Hippocampal formation (tissue), 2 donors: ENCODE measurements around the gene SMC1B.
"Not testable (repeated sequence)": the region's sequence is repeated elsewhere in the genome, so short reads cannot be mapped to it uniquely, and the experiment has no call there.

Experiments
- DNase-seq, 2 donors: peaks; one replicate each; lab custom pipeline; 2025; lab: John Stamatoyannopoulos, UW

Gene SMC1B

GRCh38 chr22:45349916-45350315 lies 63.5 kb downstream of the SMC1B start:
- DNase-seq, result no peak

DNA sequence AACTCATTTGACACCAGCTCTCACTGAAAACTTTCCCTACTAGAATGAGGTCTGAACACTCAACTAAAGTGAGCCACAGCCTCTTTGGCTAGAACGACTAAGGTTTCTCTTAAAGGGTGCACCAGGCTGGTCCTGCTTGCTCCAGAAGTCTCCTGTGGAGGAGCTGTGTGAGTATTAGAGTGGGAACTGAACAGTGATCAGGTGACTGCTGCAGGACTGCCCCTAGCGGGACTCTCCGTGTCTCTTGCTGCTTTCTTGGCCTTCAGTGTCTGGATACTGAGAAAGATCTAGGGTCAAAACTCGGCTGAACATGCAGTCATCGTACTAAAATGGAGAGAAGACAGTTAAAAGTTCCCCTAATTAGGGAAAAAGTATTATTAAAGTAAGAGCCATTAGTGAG lies 69.1 kb downstream of the SMC1B start:
- peak in 1 of 2 donors; percentile 40 for DNase-seq

GRCh38 chr22:45343143-45343542 lies 70.3 kb downstream of the SMC1B start:
- no peak for DNase-seq

GRCh38 chr22:45341498-45341897 lies 71.9 kb downstream of the SMC1B start:
- DNase-seq, result no peak

DNA sequence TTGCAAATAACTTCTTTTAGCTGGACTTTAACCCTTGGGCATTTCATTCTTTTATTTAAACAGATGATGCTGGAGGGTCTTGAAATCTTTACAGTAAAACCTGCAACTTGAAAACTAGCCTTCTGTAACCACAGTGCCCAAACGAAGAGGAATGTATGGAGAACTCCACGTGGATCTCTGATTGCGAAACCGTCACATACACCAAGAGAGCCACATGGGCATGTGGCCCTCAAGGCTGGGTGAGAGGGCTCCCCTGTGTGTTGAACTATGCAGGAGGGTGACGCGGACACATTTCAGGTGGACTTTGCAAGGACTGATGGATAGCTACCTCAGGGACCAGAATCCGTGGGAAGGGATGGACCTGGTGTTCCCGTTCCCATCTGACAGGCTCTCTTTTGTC lies 73.1 kb downstream of the SMC1B start:
- DNase-seq, result no peak

- no peak for DNase-seq
These were observed 74.6 kb downstream of the SMC1B start for GRCh38 chr22:45338795-45339194.

GRCh38 chr22:45337536-45337935 lies 75.9 kb downstream of the SMC1B start:
- DNase-seq, result no peak

DNA sequence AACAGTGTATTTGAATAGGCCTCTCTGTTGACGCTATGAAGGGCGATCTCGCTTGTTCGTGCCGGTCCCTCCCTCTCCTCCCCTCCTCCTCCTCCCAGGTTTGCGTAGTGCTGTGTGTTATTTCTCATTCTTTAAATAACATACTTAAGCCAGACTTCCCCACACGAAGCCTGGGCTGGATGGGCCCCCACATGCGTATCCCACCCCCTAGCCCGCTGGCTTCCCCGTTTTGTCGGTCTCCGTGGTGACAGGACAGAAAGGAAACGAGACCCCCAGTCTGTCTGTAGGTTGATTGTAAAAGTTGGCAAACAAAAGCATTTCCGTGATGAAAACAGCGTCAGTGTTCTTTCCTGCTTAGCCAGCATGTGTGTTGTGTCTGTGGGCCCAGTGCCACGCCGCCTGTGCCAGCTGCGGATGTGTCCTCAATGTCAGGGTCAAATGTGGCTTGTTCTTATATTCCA lies 76.4 kb downstream of the SMC1B start:
- peak in 1 of 2 donors; percentile 21 for DNase-seq

- no peak for DNase-seq
These were observed 77.4 kb downstream of the SMC1B start for GRCh38 chr22:45335854-45336522.

GRCh38 chr22:45335021-45335818 lies 78.2 kb downstream of the SMC1B start:
- no peak for DNase-seq

GRCh38 chr22:45334528-45334927 lies 78.9 kb downstream of the SMC1B start:
- DNase-seq, result no peak

DNA sequence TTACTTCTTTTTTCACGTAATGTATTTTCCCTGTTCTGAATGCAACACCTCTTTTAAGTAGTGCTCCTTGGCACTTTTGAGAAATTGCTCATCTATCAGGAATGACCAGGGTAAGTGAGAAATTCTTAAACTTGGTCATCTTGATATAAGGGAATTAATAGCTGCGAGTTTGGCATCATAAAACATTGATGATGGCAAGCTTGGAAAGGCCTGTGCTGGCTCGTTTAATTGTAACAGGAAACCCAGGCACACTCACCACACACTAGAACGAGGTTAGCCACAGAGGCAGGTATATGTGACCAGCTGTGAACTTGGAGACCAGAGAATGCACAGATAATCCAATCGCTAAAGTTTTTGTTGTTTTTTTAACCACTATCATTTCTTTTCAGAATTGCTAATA lies 79.3 kb downstream of the SMC1B start:
- no peak for DNase-seq

GRCh38 chr22:45332001-45332400 lies 81.4 kb downstream of the SMC1B start:
- no peak for DNase-seq

GRCh38 chr22:45331486-45331885 lies 81.9 kb downstream of the SMC1B start:
- DNase-seq, result no peak

DNA sequence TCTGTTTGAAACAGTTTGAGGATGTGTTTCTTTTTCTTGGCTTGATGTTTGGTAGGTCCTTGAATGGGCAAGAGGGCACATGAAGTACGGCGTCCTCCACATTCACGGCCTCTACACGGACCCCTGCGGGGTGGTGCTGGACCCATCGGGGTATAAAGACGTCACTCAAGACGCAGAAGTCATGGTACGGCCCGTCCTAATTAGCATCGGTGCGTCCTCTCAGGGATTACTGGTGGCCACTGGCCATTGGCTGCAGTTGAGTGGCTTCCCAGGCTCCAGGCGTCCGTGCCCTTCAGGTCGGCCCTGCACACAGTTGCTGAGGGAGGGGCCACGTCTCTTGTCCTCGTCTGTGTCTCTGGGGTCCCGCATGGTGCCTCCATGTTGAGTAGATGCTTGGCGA lies 82.9 kb downstream of the SMC1B start:
- DNase-seq, result no peak

GRCh38 chr22:45329530-45329936 lies 83.9 kb downstream of the SMC1B start:
- DNase-seq, result peak; percentile 34

GRCh38 chr22:45328822-45329529 lies 84.4 kb downstream of the SMC1B start:
- no peak for DNase-seq

DNA sequence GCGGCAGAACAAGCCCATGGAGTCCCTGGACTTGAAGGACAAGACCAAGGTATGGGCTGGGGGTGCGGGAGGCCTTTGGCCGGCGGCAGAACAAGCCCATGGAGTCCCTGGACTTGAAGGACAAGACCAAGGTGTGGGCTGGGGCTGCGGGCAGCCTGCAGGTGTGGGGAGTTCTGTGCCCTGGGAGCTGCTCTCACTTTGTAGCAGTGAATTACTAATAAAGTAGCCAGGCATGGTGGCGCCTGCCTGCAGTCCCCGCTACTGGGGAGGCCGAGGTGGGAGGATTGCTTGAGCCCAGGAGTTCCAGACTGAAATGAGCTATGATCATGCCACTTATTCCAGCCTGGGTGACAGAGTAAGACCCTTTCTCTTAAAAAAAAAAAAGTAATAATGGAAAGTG lies 85.1 kb downstream of the SMC1B start:
- DNase-seq, result not testable (repeated sequence)

GRCh38 chr22:45324311-45324711 lies 89.1 kb downstream of the SMC1B start:
- DNase-seq, result no peak

DNA sequence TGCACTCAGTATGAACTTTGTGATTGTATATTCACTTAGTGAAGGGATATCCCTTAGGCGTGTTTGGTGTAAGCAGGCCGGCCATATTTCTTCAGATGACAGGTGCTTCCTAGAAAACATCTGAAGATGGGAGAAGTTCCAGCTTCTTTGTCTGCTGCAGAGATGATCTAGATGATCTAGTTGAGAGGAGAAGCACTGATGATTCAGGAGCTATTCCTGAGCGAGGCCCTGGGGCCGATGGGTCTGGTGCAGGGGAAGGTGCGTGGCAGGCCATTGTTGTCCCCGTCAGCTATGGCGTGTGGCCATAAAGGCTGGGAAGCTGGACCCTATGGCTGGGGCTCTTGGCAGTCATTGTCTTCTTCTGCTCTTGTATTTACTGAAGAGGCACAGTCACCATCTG lies 89.7 kb downstream of the SMC1B start:
- no peak for DNase-seq

DNA sequence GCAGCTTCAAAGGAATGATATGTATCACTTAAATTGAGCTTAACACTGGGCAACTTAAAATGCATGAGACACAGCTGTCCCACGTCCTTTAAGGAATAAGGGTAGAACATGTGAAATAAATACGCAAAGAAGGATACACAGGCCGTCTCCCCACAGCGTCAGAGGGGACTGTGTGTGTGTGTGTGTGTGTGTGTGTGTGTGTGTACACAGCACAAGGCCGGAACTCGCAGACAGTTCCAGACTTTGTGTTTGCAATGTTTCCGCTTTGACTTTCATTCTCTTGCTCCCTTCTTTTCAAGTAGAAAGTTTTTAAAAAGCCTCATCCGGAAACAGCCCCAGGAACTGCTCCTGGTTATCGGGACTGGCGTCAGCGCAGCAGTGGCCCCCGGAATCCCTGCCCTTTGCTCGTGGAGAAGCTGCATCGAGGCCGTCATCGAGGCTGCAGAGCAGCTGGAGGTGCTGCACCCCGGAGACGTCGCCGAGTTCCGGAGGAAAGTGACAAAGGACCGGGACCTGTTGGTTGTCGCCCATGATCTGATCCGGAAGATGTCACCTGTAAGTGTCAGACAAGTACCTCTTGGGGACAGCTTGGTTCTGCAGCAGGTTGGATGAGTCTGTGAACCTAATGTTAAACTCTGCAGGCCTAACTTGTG lies 90.4 kb downstream of the SMC1B start:
- no peak for DNase-seq

DNA sequence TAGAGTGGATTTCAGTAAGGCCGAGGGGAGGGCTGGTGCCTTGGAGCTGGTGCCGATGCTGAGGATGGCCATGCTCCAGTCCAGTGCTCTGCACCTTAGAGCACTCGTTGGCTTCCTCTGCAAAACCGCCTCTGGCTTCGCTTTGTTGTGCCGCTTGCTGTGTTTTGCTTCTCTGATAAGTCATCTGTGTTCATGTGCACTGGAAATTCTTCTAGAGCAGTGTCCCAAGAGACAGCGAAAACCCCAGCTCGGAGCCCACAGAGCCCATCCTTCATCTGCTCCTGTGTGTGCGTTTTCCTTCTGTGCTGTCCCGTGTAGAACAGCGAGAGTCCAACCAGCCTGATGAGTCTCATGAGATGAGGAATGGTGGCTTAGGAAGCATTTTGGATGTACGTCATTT lies 91.6 kb downstream of the SMC1B start:
- no peak for DNase-seq
